Activated naive CD4-positive, alpha-beta T cell treated with anti-CD3 and anti-CD28 coated beads, Interleukin-2, amount 50 U/mL, for 16 hours (primary cell): ENCODE results near the gene MAGI2.

Source experiments
- DNase-seq: peaks from one replicate; pipeline ENCODE4 v3.0.0-alpha.2; 2020

Gene MAGI2

GRCh38 chr7:78195281-78195680 is 1258.2 kb downstream of the MAGI2 start:
- no peak for DNase-seq

GRCh38 chr7:78194611-78195010 is 1258.9 kb downstream of the MAGI2 start:
- DNase-seq: no peak

- DNase-seq: no peak
Measured at GRCh38 chr7:78191475-78192079, 1261.9 kb downstream of the MAGI2 start.

GRCh38 chr7:78189762-78190161 is 1263.7 kb downstream of the MAGI2 start:
- DNase-seq: no peak

- no peak for DNase-seq
Measured at GRCh38 chr7:78185149-78185745, 1268.2 kb downstream of the MAGI2 start.

- DNase-seq: no peak
Measured at GRCh38 chr7:78184299-78184698, 1269.2 kb downstream of the MAGI2 start.

GRCh38 chr7:78179827-78180477 is 1273.5 kb downstream of the MAGI2 start:
- no peak for DNase-seq

GRCh38 chr7:78179211-78179610 is 1274.3 kb downstream of the MAGI2 start:
- no peak for DNase-seq

GRCh38 chr7:78178319-78178718 is 1275.1 kb downstream of the MAGI2 start:
- DNase-seq: no peak

- no peak for DNase-seq
Measured at GRCh38 chr7:78176171-78176570, 1277.3 kb downstream of the MAGI2 start.

- no peak for DNase-seq
Measured at GRCh38 chr7:78175330-78176100, 1278.0 kb downstream of the MAGI2 start.

- no peak for DNase-seq
Measured at GRCh38 chr7:78173666-78174065, 1279.8 kb downstream of the MAGI2 start.

- DNase-seq: no peak
Measured at GRCh38 chr7:78172933-78173591, 1280.4 kb downstream of the MAGI2 start.

GRCh38 chr7:78172267-78172757 is 1281.2 kb downstream of the MAGI2 start:
- no peak for DNase-seq

GRCh38 chr7:78171398-78171797 is 1282.1 kb downstream of the MAGI2 start:
- no peak for DNase-seq

GRCh38 chr7:78170815-78171214 is 1282.7 kb downstream of the MAGI2 start:
- DNase-seq: no peak

- no peak for DNase-seq
Measured at GRCh38 chr7:78169992-78170391, 1283.5 kb downstream of the MAGI2 start.

- DNase-seq: no peak
Measured at GRCh38 chr7:78168865-78169264, 1284.6 kb downstream of the MAGI2 start.

- DNase-seq: no peak
Measured at GRCh38 chr7:78167860-78168259, 1285.6 kb downstream of the MAGI2 start.

- no peak for DNase-seq
Measured at GRCh38 chr7:78165854-78166253, 1287.6 kb downstream of the MAGI2 start.

- DNase-seq: no peak
Measured at GRCh38 chr7:78165454-78165853, 1288.0 kb downstream of the MAGI2 start.

- no peak for DNase-seq
Measured at GRCh38 chr7:78164459-78164858, 1289.0 kb downstream of the MAGI2 start.

- DNase-seq: no peak
Measured at GRCh38 chr7:78161781-78162180, 1291.7 kb downstream of the MAGI2 start.
